Transverse colon (tissue), 4 donors: ENCODE data around the gene BORCS5. TPM values are rescaled to one million over a fixed set of nuclear protein-coding genes. Genes with fewer than 3 reads are reported as not detected.
A peak's percentile ranks its signal among the peaks of the same experiment; 100 is the strongest.

Experiments
- DNase-seq: peaks from one replicate; pipeline ENCODE4 v3.0.0-alpha.2; 2019
- H3K27ac ChIP-seq, 4 donors: fragments of 200-600 bp; sonication (generic); 2 replicates each; pipeline ENCODE4 v1.5.1; 2016 to 2018; ENCODE audit warnings: inconsistent platforms in 4 of 4
- H3K27me3 ChIP-seq: fragments of 200-600 bp; sonication (generic); 2 replicates; pipeline ENCODE4 v1.5.1; 2017; ENCODE audit warnings: inconsistent platforms
- H3K36me3 ChIP-seq, 4 donors: fragments of 200-600 bp; sonication (generic); 2 replicates each; pipeline ENCODE4 v1.5.1; 2017 to 2019; ENCODE audit warnings: inconsistent platforms in 4 of 4
- H3K4me1 ChIP-seq, 4 donors: fragments of 200-600 bp; sonication (generic); 2 replicates each; pipeline ENCODE4 v1.5.1; 2017 to 2020; ENCODE audit warnings: inconsistent platforms in 4 of 4
- H3K4me3 ChIP-seq, 4 donors: fragments of 200-600 bp; sonication (generic); 1 replicate in 1 of 4; 2 replicates in 3 of 4; pipeline versions ENCODE4 v1.5.1 to v1.6.1; 2017 to 2019; ENCODE audit warnings: inconsistent platforms in 4 of 4
- H3K9me3 ChIP-seq, 2 donors: fragments of 200-600 bp; sonication (generic); 2 replicates each; pipeline ENCODE4 v1.5.1; 2017 to 2019; ENCODE audit warnings: inconsistent platforms in 2 of 2
- EP300 ChIP-seq: sonication (generic); formaldehyde crosslinking; IDR thresholded peaks from one replicate; pipeline ENCODE4 v1.6.1; 2017; ENCODE audit warnings: antibody characterized with exemption, low read depth
- POLR2A ChIP-seq: fragments of 450-650 bp; IDR thresholded peaks from one replicate; pipeline ENCODE4 v1.6.1; 2016; ENCODE audit warnings: antibody characterized with exemption, mild to moderate bottlenecking, moderate library complexity
- POLR2AphosphoS5 ChIP-seq, 3 donors: sonication (generic); formaldehyde crosslinking; IDR thresholded peaks; one replicate each; pipeline ENCODE4 v1.6.1; 2016; ENCODE audit warnings: antibody characterized with exemption in 3 of 3
- WGBS, 2 donors: methylation state at CpG; one replicate each; pipeline ENCODE4 v1.1.5; 2018; ENCODE audit warnings: low coverage in 1 of 2; 5-methylcytosine and 5-hydroxymethylcytosine counted together
- in situ Hi-C, 4 donors: fragments of 200-750 bp; cut with MboI; loops; one replicate each; pipeline versions ENCODE4 v1.15.0 to v1.15.1; 2017; ENCODE audit warnings: low sequenced_read_pairs in 3 of 4, low pct_ligation_motif_present in 1 of 4, low pct_unique_long_range_greater_than_20kb in 1 of 4
- intact Hi-C: fragments of 100-400 bp; cut with DNase I; formaldehyde crosslinking; loops from one replicate; pipeline ENCODE4 v1.15.1; 2023; ENCODE audit warnings: low total_unique reads
- total RNA-seq, 4 donors: library from RNA; depleted of rRNA; stranded (reverse); fragments of >200 nt; gene quantifications; one replicate each; pipeline ENCODE4 v1.1.0, GENCODE V29; 2016
- TF ChIP-seq, protein P1 (sequence below), 5 experiments: fragments of 200-600 bp in 3 of 5; fragments of 450-650 bp in 2 of 5; sonication (generic) in 3 of 5; IDR thresholded peaks; 1 replicate in 2 of 5; 2 replicates in 3 of 5; pipeline ENCODE4 v1.5.1; 2016 to 2017; ENCODE audit warnings: antibody characterized with exemption in 5 of 5, inconsistent platforms in 3 of 5, mild to moderate bottlenecking in 2 of 5, moderate library complexity in 1 of 5

BORCS5 gene
- total RNA-seq, 4 donors from 2014 or later, result 8.5 to 52.7 (median 21.3) TPM

DNA sequence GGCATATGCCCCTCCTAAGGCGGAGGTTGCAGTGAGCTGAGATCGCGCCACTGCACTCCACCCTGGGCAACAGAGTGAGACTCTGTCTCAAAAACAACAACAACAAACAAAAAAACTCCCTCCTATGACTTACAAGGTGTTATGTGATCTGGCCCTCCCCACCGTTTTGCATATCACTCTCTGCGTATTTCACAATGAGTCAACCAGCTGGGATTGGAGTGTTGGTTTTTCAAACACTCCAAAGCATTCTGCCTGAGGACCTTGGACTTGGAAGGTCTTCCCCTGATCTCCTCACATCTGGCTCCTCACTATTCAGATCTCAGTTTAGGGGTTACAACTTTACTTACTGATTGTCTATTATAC, 20.8 kb upstream of the BORCS5 start:
- 76 to 79% methylated on average over 5 of the region's 5 CpGs for WGBS, 2 donors
- TF ChIP-seq POLR2AphosphoS5 (IDR thresholded peaks at IDR 0.05) (no peak), EP300 (no peak), POLR2A (no peak)
- TF ChIP-seq, protein P1, sequence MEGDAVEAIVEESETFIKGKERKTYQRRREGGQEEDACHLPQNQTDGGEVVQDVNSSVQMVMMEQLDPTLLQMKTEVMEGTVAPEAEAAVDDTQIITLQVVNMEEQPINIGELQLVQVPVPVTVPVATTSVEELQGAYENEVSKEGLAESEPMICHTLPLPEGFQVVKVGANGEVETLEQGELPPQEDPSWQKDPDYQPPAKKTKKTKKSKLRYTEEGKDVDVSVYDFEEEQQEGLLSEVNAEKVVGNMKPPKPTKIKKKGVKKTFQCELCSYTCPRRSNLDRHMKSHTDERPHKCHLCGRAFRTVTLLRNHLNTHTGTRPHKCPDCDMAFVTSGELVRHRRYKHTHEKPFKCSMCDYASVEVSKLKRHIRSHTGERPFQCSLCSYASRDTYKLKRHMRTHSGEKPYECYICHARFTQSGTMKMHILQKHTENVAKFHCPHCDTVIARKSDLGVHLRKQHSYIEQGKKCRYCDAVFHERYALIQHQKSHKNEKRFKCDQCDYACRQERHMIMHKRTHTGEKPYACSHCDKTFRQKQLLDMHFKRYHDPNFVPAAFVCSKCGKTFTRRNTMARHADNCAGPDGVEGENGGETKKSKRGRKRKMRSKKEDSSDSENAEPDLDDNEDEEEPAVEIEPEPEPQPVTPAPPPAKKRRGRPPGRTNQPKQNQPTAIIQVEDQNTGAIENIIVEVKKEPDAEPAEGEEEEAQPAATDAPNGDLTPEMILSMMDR (IDR thresholded peaks at IDR 0.05), result no peak
- in situ Hi-C loops, result loop anchor here (10.0 to 25.0 kb wide), 4 partner anchors 249 to 774 kb away; no protein-coding TSS in a partner anchor
- Histone ChIP-seq H3K27me3 (no peaks in the 10 kb centered on the region), H3K36me3 (no peaks in the 10 kb centered on the region), H3K4me3 (no peak overlapping the region), H3K9me3 (no peaks in the 10 kb centered on the region), H3K27ac (no peak overlapping the region), H3K4me1 (peaks cover 9 to 38% (median 27%) of the 10 kb centered on the region in 4 donors)
- intact Hi-C loops, result loop anchor here (5.0 kb wide), 1 partner anchor 254 kb away; no protein-coding TSS in a partner anchor
- no peak for DNase-seq

DNA sequence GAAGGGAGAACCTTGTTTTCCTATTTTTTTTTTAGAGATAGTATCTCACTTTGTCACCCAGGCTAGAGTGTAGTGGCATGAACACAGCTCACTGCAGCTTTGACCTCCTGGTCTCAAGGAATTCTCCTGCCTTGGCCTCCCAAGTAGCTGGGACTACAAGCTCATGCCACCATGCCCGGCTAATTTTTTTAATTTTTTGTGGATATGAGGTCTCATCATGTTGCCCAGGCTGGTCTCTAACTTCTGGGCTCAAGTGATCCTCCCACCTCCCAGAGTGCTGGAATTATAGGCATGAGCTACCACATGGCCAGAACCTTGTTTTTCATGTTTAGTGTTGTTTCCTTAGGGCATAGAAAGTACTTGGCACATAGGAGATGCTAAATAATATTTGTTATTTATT, 20.4 kb upstream of the BORCS5 start:
- Histone ChIP-seq H3K27ac (no peak overlapping the region), H3K9me3 (no peaks in the 10 kb centered on the region), H3K4me3 (no peak overlapping the region), H3K27me3 (no peaks in the 10 kb centered on the region), H3K36me3 (peaks cover 0 to 2% (median 0%) of the 10 kb centered on the region in 4 donors), H3K4me1 (peaks cover 9 to 34% (median 26%) of the 10 kb centered on the region in 4 donors)
- DNase-seq, result no peak
- TF ChIP-seq, protein P1 (IDR thresholded peaks at IDR 0.05), result no peak
- TF ChIP-seq POLR2A (no peak), EP300 (no peak)
- in situ Hi-C loops, result loop anchor here (10.0 to 25.0 kb wide), 4 partner anchors 249 to 774 kb away; no protein-coding TSS in a partner anchor
- intact Hi-C loops, result loop anchor here (5.0 kb wide), 1 partner anchor 254 kb away; no protein-coding TSS in a partner anchor
- 88% methylated on average over 1 of the region's 1 CpG; no CpG with 5 or more reads in 1 of the 2 donors for WGBS, 2 donors

DNA sequence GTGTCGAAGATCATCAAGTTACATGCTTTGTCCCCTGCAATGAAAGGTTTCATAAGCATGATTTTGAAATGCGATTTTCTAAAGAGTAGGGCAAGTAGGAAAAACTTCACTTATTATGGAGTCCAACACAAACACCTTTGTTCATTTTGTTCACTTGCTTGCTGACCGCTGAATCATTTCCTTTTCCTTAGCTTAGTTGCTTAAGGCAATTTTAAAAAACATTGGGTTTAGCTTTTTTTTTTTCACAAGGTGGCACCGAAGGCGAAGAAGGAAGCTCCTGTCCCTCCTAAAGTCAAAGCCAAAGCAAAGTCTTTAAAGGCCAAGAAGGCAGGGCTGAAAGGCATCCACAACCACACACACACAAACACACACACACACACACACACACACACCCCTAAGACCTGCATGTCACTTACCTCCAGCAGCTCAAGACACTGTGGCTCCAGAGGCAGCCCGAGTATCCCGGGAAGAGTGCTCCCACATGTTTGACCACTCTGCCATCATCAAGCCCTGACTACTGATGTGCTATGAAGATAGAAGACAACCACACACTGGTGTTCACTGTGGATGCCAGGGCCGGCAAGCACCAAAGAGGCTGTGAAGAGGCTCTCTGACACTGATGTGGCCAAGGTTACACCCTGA, 18.2 kb upstream of the BORCS5 start:
- in situ Hi-C loops, result loop anchor here (10.0 to 25.0 kb wide), 4 partner anchors 251 to 776 kb away; no protein-coding TSS in a partner anchor
- no peak for DNase-seq
- Histone ChIP-seq H3K9me3 (no peaks in the 10 kb centered on the region), H3K4me1 (peaks cover 4 to 13% (median 9%) of the 10 kb centered on the region in 4 donors), H3K36me3 (peaks cover 0 to 7% (median 3%) of the 10 kb centered on the region in 4 donors), H3K27me3 (no peaks in the 10 kb centered on the region), H3K27ac (no peak overlapping the region), H3K4me3 (no peak overlapping the region)
- intact Hi-C loops, result loop anchor here (5.0 kb wide), 1 partner anchor 256 kb away; no protein-coding TSS in a partner anchor
- WGBS, 2 donors, result 77 to 80% methylated on average over 6 to 8 of the region's 8 CpGs
- TF ChIP-seq, protein P1 (IDR thresholded peaks at IDR 0.05), result no peak
- TF ChIP-seq POLR2AphosphoS5 (IDR thresholded peaks at IDR 0.05) (no peak), EP300 (no peak), POLR2A (no peak)

- in situ Hi-C loops, result loop anchor here (25.0 kb wide), 4 partner anchors 263 to 788 kb away; partner anchors contain the start of gene GPR19 (in 1 of the 4)
Observed at GRCh38 chr12:12349711-12350665, 6.9 kb upstream of the BORCS5 start, which contains the start of gene MANSC1. Gene MANSC1 (minus strand): TSS chr12:12350242. CDS start chr12:12343314, 6,928 bp downstream.

More at GRCh38 chr12:12349711-12350665, 6.9 kb upstream of the BORCS5 start, which contains the start of gene MANSC1:
- Histone ChIP-seq H3K4me1 (peaks cover 0 to 25% (median 14%) of the 10 kb centered on the region in 4 donors), H3K36me3 (no peaks in the 10 kb centered on the region), H3K27me3 (no peaks in the 10 kb centered on the region), H3K27ac (peak within 1 kb of the TSS; percentile 90 to 95 (median 92)), H3K4me3 (peak within 1 kb of the TSS; percentile 50 to 75 (median 62)), H3K9me3 (no peaks in the 10 kb centered on the region)
- 5 to 19% methylated on average over 2 to 55 of the region's 68 CpGs for WGBS, 2 donors
- peak; percentile 83 for DNase-seq
- TF ChIP-seq, protein P1 (IDR thresholded peaks at IDR 0.05), result peak; percentile 38 to 73 (median 58)
- TF ChIP-seq POLR2A (peak; percentile 89), EP300 (no peak), POLR2AphosphoS5 (IDR thresholded peaks at IDR 0.05) (peak; percentile 47 to 90 (median 87))
- intact Hi-C loops, result no loop called here
